Endothelial cell of umbilical vein (primary cell): ENCODE measurements around the gene PDK1. TPM values are rescaled to one million over a fixed set of nuclear protein-coding genes. Genes with fewer than 3 reads are reported as not detected.

Experiments
- BruUV-seq: library from RNA; stranded (reverse); fragments of 400-500 nt; replicated peaks from 2 replicates; lab custom pipeline; 2021; lab: Mats Ljungman, UMichigan
- CTCF ChIA-PET: fragments of 300-600, 350-600 bp; sonication (Branson Sonifier 250); formaldehyde crosslinking; loops from one replicate; lab custom pipeline; 2021; ENCODE audit warnings: antibody characterized with exemption, inconsistent platforms; lab: Charles Lee
- POLR2A ChIA-PET: fragments of 300-600, 350-600 bp; sonication (Branson Sonifier 250); formaldehyde crosslinking; loops from one replicate; lab custom pipeline; 2021; ENCODE audit warnings: antibody characterized with exemption, inconsistent platforms; lab: Charles Lee
- DNase-seq: peaks from one replicate; pipeline ENCODE4 v3.0.0-alpha.2; 2011; ENCODE audit warnings: low read depth, low spot score
- FAIRE-seq: peaks from 2 replicates; lab custom pipeline; 2011; peaks lifted over from hg19 to GRCh38; lab: Jason Lieb, UNC
- H2AFZ ChIP-seq: 2 replicates; pipeline ENCODE4 v1.6.0; 2012; ENCODE audit warnings: low read depth, low read length, control low read depth, inconsistent platforms
- H3K27ac ChIP-seq: 2 replicates; pipeline ENCODE4 v1.5.1; 2011; ENCODE audit warnings: low read depth, mild to moderate bottlenecking, control low read depth, low read length, moderate library complexity; ENCODE audit not compliant: insufficient read depth
- H3K27me3 ChIP-seq, 2 experiments: 2 replicates each; pipeline versions ENCODE4 v1.6.0 to v1.6.1; 2011; ENCODE audit warnings: low read length in 2 of 2, mixed read lengths in 1 of 2; ENCODE audit not compliant: control insufficient read depth in 2 of 2, insufficient read depth in 2 of 2
- H3K36me3 ChIP-seq, 2 experiments: 2 replicates in 1 of 2; 3 replicates in 1 of 2; pipeline ENCODE4 v1.5.1; 2011; ENCODE audit warnings: low read length in 2 of 2, mild to moderate bottlenecking in 1 of 2, moderate library complexity in 1 of 2; ENCODE audit not compliant: control insufficient read depth in 2 of 2, insufficient read depth in 2 of 2; ENCODE audit errors: extremely low read depth in 1 of 2
- H3K4me1 ChIP-seq: 3 replicates; pipeline ENCODE4 v1.5.1; 2011; ENCODE audit warnings: mild to moderate bottlenecking, low read length; ENCODE audit not compliant: control insufficient read depth, insufficient read depth; ENCODE audit errors: extremely low read depth
- H3K4me2 ChIP-seq: 2 replicates; pipeline ENCODE4 v1.6.1; 2011; ENCODE audit warnings: low read length, control low read depth, mixed read lengths; ENCODE audit not compliant: insufficient read depth
- H3K4me3 ChIP-seq, 3 experiments: fragments of 200-600 bp in 1 of 3; sonication (generic), shearing (Covaris generic) in 1 of 3; replicated peaks in 1 of 3; 2 replicates each; pipeline ENCODE4 v1.5.1; 2011 to 2016; ENCODE audit warnings: control low read depth in 3 of 3, low read length in 3 of 3, mild to moderate bottlenecking in 2 of 3, inconsistent platforms in 1 of 3, low read depth in 1 of 3, moderate library complexity in 1 of 3; ENCODE audit not compliant: insufficient read depth in 1 of 3
- H3K79me2 ChIP-seq: 2 replicates; pipeline ENCODE4 v1.6.0; 2012; ENCODE audit warnings: low read length, inconsistent platforms; ENCODE audit not compliant: control insufficient read depth, insufficient read depth
- H3K9ac ChIP-seq: replicated peaks from 2 replicates; pipeline ENCODE3; 2011; ENCODE audit warnings: low read length, control low read depth; ENCODE audit not compliant: insufficient read depth; ENCODE audit errors: extremely low read depth
- H3K9me1 ChIP-seq: replicated peaks from 3 replicates; pipeline ENCODE4 v1.6.0; 2011; ENCODE audit warnings: mild to moderate bottlenecking, low read length; ENCODE audit not compliant: control insufficient read depth, insufficient read depth; ENCODE audit errors: extremely low read depth
- H3K9me3 ChIP-seq: replicated peaks from 2 replicates; pipeline ENCODE4 v1.5.1; 2012; ENCODE audit warnings: low read length, inconsistent platforms; ENCODE audit not compliant: control insufficient read depth, insufficient read depth
- H4K20me1 ChIP-seq: replicated peaks from 2 replicates; pipeline ENCODE3; 2011; ENCODE audit warnings: mild to moderate bottlenecking, low read length; ENCODE audit not compliant: control insufficient read depth, insufficient read depth; ENCODE audit errors: extremely low read depth
- EZH2 ChIP-seq: IDR thresholded peaks from 2 replicates; pipeline ENCODE4 v1.6.1; 2012; ENCODE audit warnings: borderline replicate concordance, low read depth, mild to moderate bottlenecking, moderate library complexity, low read length, inconsistent platforms; ENCODE audit not compliant: severe bottlenecking
- FOS ChIP-seq: IDR thresholded peaks from 2 replicates; pipeline ENCODE4 v1.6.1; 2011; ENCODE audit warnings: mild to moderate bottlenecking, low read length, moderate library complexity, borderline replicate concordance; ENCODE audit not compliant: insufficient read depth
- GATA2 ChIP-seq: IDR thresholded peaks from 2 replicates; pipeline ENCODE4 v1.7.0; 2011; ENCODE audit warnings: low read depth, mild to moderate bottlenecking, moderate library complexity, mixed read lengths, low read length; ENCODE audit not compliant: insufficient read length, insufficient read depth
- JUN ChIP-seq: IDR thresholded peaks from 2 replicates; pipeline ENCODE4 v1.6.1; 2011; ENCODE audit warnings: borderline replicate concordance, low read depth; ENCODE audit not compliant: insufficient read length, insufficient read depth
- MYC ChIP-seq: IDR thresholded peaks from one replicate; pipeline ENCODE4 v1.6.1; 2011; ENCODE audit warnings: mild to moderate bottlenecking, low read depth, low read length
- POLR2AphosphoS5 ChIP-seq: IDR thresholded peaks from 2 replicates; pipeline ENCODE4 v1.6.1; 2012; ENCODE audit warnings: low read depth, mild to moderate bottlenecking, control low read depth, low read length, moderate library complexity; ENCODE audit not compliant: insufficient read depth
- dilution Hi-C: fragments of 300-500 bp; cut with MboI; formaldehyde crosslinking; loops from one replicate; pipeline ENCODE4 v1.15.0; 2019; ENCODE audit warnings: low sequenced_read_pairs; ENCODE audit not compliant: extremely low pct_ligation_motif_present
- intact Hi-C: fragments of 100-400 bp; cut with micrococcal nuclease; formaldehyde crosslinking; loops from one replicate; pipeline ENCODE4 v1.10.0; 2022
- polyA plus RNA-seq, 4 experiments: library from polyadenylated mRNA; depleted of rRNA in 3 of 4; stranded (reverse) in 3 of 4; unstranded in 1 of 4; fragments of >200 nt; gene quantifications; 2 replicates each; pipeline versions ENCODE4 v1.2.1 to v1.2.3, GENCODE V29; 2011 to 2012; ENCODE audit warnings: missing spikeins in 1 of 4
- total RNA-seq: library from RNA; stranded (reverse); gene quantifications from 2 replicates; pipeline ENCODE4 v1.2.3, GENCODE V29; 2021

PDK1 gene
- total and polyA plus RNA-seq, 2 donors (not counting 3 experiments of a cell fraction or from before 2014, with no cell fraction given) = 3.7 to 16.9 TPM

DNA sequence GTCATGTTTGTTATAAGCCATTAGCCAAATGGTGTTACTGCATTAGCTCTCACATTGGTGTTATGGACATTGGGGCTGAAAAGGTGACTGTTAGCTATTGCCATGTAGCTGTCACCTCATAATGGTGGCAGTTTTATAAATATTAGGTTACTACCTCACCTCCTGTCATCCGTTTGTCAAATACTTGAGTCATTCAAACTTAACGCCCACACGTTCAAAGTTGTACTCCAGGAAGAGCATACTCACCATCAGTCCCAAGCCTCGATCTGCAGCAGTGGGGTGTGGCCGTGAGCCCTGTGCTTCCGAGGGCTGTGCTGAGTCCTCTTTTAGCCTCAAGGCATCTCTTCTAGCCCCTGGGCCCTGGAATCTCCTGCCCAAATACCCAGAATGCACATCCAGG, 87.3 kb downstream of the PDK1 start:
- CTCF ChIA-PET = interaction anchor here (0.9 to 1.7 kb wide), 2 partner anchors 9 to 13 kb away, joined by 5 to 7 read pairs; no protein-coding TSS in a partner anchor
- Histone ChIP-seq H2AFZ (peak overlapping the region; percentile 58), H3K27ac (no peak overlapping the region), H3K9me1 (no peaks in the 10 kb centered on the region), H3K4me1 (peaks cover 11% of the 10 kb centered on the region), H3K4me3 (no peak overlapping the region), H3K9ac (no peak overlapping the region), H3K79me2 (no peaks in the 10 kb centered on the region), H3K27me3 (no peaks in the 10 kb centered on the region), H3K36me3 (no peaks in the 10 kb centered on the region), H3K9me3 (no peaks in the 10 kb centered on the region), H4K20me1 (no peaks in the 10 kb centered on the region), H3K4me2 (no peak overlapping the region)
- dilution Hi-C loops = no loop called here
- no peak for TF ChIP-seq MYC
- TF ChIP-seq GATA2 = no peak
- TF ChIP-seq FOS = no peak
- no peak for TF ChIP-seq JUN
- TF ChIP-seq EZH2 = no peak
- no peak for TF ChIP-seq POLR2AphosphoS5
- POLR2A ChIA-PET = no interaction called here
- FAIRE-seq (no peak), DNase-seq (no peak)
- intact Hi-C loops = no loop called here
- BruUV-seq = no TSS peak

DNA sequence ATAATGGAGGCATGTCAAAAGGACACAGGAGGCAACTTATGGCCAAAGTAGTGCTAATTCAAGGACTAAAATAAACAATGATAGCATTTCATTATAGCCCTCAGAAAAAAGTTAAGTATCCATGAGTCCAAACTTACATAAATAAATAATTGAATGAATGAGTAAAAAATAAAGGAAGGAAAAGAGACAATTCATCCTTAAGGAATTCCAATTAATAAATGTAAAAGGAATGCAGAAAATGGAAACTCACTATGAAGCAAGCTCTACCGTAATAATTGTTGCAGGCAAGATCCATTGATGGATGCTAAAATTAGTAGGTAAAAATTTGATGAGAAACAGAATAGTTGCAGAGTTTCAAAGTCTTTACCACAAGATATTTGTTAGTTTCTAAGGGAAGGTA, 91.5 kb downstream of the PDK1 start:
- Histone ChIP-seq H2AFZ (no peak overlapping the region), H3K36me3 (no peaks in the 10 kb centered on the region), H3K9ac (no peak overlapping the region), H3K27ac (no peak overlapping the region), H3K79me2 (no peaks in the 10 kb centered on the region), H3K9me1 (no peaks in the 10 kb centered on the region), H3K9me3 (no peaks in the 10 kb centered on the region), H3K4me2 (peak overlapping the region; percentile 4), H4K20me1 (no peaks in the 10 kb centered on the region), H3K4me3 (no peak overlapping the region), H3K27me3 (no peaks in the 10 kb centered on the region), H3K4me1 (peaks cover 11% of the 10 kb centered on the region)
- ChIA-PET CTCF (interaction anchor here (0.8 to 2.1 kb wide), 7 partner anchors 9 to 64 kb away, joined by 3 to 16 read pairs (median 6); no protein-coding TSS in a partner anchor), POLR2A (no interaction called here)
- DNase-seq (peak; percentile 45), FAIRE-seq (peak; percentile 67)
- BruUV-seq = no TSS peak
- intact Hi-C loops (no loop called here), dilution Hi-C loops (no loop called here)
- TF ChIP-seq JUN (peak; percentile 30), FOS (no peak)
